Psoas muscle (tissue), 8 donors: ENCODE data around the gene TOR1A. TPM values are rescaled to one million over a fixed set of nuclear protein-coding genes. Genes with fewer than 3 reads are reported as not detected.

Experiments
- ATAC-seq, 4 donors: fragments of 200-7000 bp; cut with Tn5 transposase; one replicate each; pipeline ENCODE4 v1.9.1; 2020; ENCODE audit warnings: moderate library complexity in 3 of 4, mild to moderate bottlenecking in 2 of 4
- DNase-seq, 2 donors: peaks; one replicate each; pipeline ENCODE4 v3.0.0-alpha.2; 2020
- H3K27ac ChIP-seq: fragments of 200-600 bp; one replicate; pipeline ENCODE4 v1.8.0; 2022
- H3K27me3 ChIP-seq, 3 donors: fragments of 200-600 bp in 1 of 3; one replicate each; pipeline versions ENCODE4 v1.6.1 to v1.8.0; 2013 to 2022; ENCODE audit warnings: low read length in 2 of 3, mild to moderate bottlenecking in 2 of 3, moderate library complexity in 1 of 3; ENCODE audit not compliant: insufficient read depth in 3 of 3
- H3K36me3 ChIP-seq, 2 donors: fragments of 200-600 bp in 1 of 2; one replicate each; pipeline versions ENCODE4 v1.6.1 to v1.8.0; 2013 to 2022; ENCODE audit warnings: low read depth in 1 of 2, mild to moderate bottlenecking in 1 of 2, moderate library complexity in 1 of 2; ENCODE audit not compliant: insufficient read depth in 1 of 2
- H3K4me1 ChIP-seq: fragments of 200-600 bp; one replicate; pipeline ENCODE4 v1.8.0; 2022
- H3K4me3 ChIP-seq: fragments of 200-600 bp; one replicate; pipeline ENCODE4 v1.8.0; 2022; ENCODE audit warnings: mild to moderate bottlenecking
- H3K9me3 ChIP-seq: fragments of 200-600 bp; one replicate; pipeline ENCODE4 v1.8.0; 2022
- WGBS, 3 donors: extraction: QIAGEN DNeasy Blood & Tissue Kit; methylation state at CpG; one replicate each; pipeline versions ENCODE4 v1.1.6 to v1.1.7; 2013; 5-methylcytosine and 5-hydroxymethylcytosine counted together
- intact Hi-C, 2 donors: fragments of 100-400 bp; cut with DNase I; formaldehyde crosslinking; loops; one replicate each; pipeline versions ENCODE4 v1.11.0 to v1.14.2; 2022
- polyA plus RNA-seq, 3 donors: library from polyadenylated mRNA; stranded (reverse); fragments of 200-250 nt; gene quantifications; one replicate each; pipeline ENCODE4 v1.2.3, GENCODE V29; 2013
- total RNA-seq, 4 donors: library from RNA; stranded (reverse); fragmentation: NEBNext Ultra II Directional in 2 of 4; extraction: Animal tissue kit (Norgen Biotek cat#: 25700) in 2 of 4; gene quantifications; one replicate each; pipeline versions ENCODE4 v1.2.1 to v1.2.4, GENCODE V29; 2021 to 2023
- TF ChIP-seq, protein P1 (sequence below): fragments of 200-600 bp; IDR thresholded peaks from one replicate; pipeline ENCODE4 v1.8.0; 2022; ENCODE audit warnings: antibody characterized with exemption
- donor health status: healthy with polysubstance abuse.
- donor health status: DM: no; HTN: no; CAD: no; lungs with moderate emphysema.
- donor health status: Bipolar disorder and iron deficiency.
- donor health status: healthy.
- donor health status: DM: yes; HTN: yes; CAD: no.
- donor health status: DM: no; HTN: no; CAD: no.
- donor health status: DM: no; HTN: no; CAD: no.
- donor health status: DM: yes; HTN: yes; CAD: no.

TOR1A gene
- total and polyA plus RNA-seq, 7 donors = 10.4 to 25.4 (median 17.9) TPM

DNA sequence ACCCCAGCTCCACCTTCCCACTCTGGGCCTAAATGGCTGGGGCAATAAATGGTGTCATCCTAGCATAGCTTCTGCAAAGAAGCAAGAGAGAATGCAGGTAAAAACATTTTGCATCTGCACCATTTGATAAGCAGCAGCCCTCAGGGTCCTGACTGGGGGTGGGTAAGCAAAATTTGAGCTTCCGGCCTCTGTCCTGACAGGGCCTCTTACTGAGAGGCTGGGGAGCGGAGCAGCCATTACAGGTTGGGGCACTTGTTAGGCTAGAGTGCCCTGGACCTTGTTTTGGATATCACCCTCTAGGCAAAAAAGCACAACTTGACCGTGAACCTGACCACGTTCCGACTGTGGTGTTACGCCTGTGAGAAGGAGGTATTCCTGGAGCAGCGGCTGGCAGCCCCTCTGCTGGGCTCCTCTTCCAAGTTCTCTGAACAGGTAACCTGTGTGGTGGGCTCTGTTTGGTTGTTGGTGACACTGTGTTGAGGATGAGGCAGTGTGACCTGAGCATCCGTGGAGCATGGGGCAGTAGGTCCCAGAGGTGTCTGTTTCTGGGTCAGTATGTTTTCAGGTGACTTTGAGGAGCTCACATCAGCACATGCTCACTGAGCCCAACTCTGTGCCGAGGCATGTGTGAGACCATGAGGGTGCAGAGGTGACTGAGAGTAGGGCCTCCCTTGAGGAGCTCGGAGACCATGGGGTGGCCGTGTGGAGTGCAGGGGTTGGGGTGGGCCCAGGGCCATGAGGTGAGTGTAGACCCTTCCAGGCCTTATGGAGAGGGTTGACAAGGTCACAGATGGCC, 34.4 kb upstream of the TOR1A start:
- WGBS, 3 donors = 88 to 92% (median 89%) methylated on average over 11 of the region's 11 CpGs
- Histone ChIP-seq H3K27me3 (no peaks in the 10 kb centered on the region), H3K27ac (no peak overlapping the region), H3K36me3 (peaks cover 0 to 94% of the 10 kb centered on the region in 2 donors), H3K4me1 (no peaks in the 10 kb centered on the region), H3K4me3 (no peak overlapping the region), H3K9me3 (no peaks in the 10 kb centered on the region)
- DNase-seq (peak in 1 of 2 donors; percentile 14), ATAC-seq (no peak)
- intact Hi-C loops = no loop called here
- TF ChIP-seq, protein P1, sequence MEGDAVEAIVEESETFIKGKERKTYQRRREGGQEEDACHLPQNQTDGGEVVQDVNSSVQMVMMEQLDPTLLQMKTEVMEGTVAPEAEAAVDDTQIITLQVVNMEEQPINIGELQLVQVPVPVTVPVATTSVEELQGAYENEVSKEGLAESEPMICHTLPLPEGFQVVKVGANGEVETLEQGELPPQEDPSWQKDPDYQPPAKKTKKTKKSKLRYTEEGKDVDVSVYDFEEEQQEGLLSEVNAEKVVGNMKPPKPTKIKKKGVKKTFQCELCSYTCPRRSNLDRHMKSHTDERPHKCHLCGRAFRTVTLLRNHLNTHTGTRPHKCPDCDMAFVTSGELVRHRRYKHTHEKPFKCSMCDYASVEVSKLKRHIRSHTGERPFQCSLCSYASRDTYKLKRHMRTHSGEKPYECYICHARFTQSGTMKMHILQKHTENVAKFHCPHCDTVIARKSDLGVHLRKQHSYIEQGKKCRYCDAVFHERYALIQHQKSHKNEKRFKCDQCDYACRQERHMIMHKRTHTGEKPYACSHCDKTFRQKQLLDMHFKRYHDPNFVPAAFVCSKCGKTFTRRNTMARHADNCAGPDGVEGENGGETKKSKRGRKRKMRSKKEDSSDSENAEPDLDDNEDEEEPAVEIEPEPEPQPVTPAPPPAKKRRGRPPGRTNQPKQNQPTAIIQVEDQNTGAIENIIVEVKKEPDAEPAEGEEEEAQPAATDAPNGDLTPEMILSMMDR = no peak

DNA sequence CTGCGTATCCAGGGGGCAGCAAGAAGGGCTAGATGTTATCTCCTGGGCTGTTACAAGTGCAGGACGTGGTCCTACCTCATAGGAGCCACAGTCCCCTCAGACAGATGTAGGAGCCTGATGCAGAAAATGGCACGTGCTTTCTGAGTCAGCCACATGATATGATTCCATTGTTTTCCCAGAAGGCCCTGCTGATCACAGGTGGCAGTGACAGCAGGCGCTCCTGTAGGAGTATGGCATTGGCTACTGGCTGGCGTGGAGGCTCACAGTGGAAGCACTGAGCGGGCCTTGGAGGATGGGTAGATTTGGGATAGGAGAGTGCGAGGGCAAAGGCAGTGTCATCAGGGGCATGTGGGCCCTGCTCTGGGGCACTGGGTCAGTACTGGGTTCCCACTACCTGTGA, 33.3 kb upstream of the TOR1A start:
- DNase-seq (peak in 1 of 2 donors; percentile 41), ATAC-seq (no peak)
- intact Hi-C loops = no loop called here
- no peak overlapping the region for H3K27ac ChIP-seq
- WGBS, 3 donors = 88 to 93% (median 92%) methylated on average over 7 of the region's 7 CpGs
- no peaks in the 10 kb centered on the region for H3K4me1 ChIP-seq
- no peaks in the 10 kb centered on the region for H3K27me3 ChIP-seq
- TF ChIP-seq, protein P1 = no peak
- no peaks in the 10 kb centered on the region for H3K9me3 ChIP-seq
- H3K36me3 ChIP-seq = peaks cover 0 to 94% of the 10 kb centered on the region in 2 donors
- H3K4me3 ChIP-seq = no peak overlapping the region

DNA sequence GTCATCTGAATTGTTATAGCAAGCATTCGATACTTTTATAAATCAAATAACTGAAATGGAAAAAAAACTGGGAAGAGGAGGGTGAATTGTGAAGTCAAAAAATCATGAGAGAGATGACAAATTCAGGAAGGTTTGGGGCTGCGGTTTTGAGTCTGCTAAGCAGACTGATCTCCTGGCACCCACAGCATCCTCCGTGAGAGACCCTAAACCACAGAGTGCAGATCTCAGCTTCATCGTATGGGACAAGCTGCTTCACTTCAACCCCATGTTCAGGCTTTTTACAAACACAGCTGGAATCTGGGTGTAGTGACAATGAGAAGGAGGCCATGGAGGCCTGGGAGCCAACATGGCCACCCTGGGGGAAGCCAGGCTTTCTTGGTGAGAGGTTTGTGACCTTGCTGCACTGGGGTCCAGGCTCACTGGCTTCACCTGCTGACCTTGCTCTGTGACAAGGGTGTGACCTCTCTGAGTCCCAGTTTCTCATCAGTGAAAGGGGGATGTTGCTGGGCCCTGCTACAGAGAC, 30.7 kb upstream of the TOR1A start:
- peaks cover 0 to 95% of the 10 kb centered on the region in 2 donors for H3K36me3 ChIP-seq
- H3K4me3 ChIP-seq = no peak overlapping the region
- no peaks in the 10 kb centered on the region for H3K27me3 ChIP-seq
- intact Hi-C loops = no loop called here
- DNase-seq (no peak), ATAC-seq (no peak)
- no peak overlapping the region for H3K27ac ChIP-seq
- TF ChIP-seq, protein P1 = no peak
- H3K4me1 ChIP-seq = no peaks in the 10 kb centered on the region
- H3K9me3 ChIP-seq = no peaks in the 10 kb centered on the region
- 92 to 96% (median 95%) methylated on average over 4 of the region's 4 CpGs for WGBS, 3 donors

DNA sequence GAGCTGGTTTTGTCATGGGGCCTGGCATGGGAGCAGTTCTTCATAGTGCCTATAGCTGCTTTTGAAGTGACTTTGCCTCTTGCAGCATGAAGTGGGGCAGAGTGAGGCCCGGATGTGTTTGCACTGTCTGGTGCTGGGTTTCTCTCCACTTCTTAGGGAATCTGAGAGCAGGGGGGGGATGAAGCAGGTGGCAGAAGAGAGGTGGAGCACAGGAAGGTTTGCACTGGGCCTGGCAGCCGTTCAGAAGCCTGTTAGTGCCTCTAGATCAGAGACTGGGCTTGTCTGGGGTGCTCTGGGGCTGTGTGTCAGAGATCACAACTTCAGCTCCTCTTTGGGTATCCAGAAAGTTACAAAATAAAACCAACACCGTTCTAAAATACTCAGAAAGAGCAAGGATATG, 29.7 kb upstream of the TOR1A start:
- ATAC-seq = no peak
- H3K27ac ChIP-seq = no peak overlapping the region
- TF ChIP-seq, protein P1 = no peak
- H3K36me3 ChIP-seq = peaks cover 0 to 89% of the 10 kb centered on the region in 2 donors
- no peak for DNase-seq
- intact Hi-C loops = no loop called here
- H3K4me1 ChIP-seq = no peaks in the 10 kb centered on the region
- H3K27me3 ChIP-seq = no peaks in the 10 kb centered on the region
- H3K9me3 ChIP-seq = no peaks in the 10 kb centered on the region
- 54 to 88% (median 59%) methylated on average over 3 of the region's 3 CpGs for WGBS, 3 donors
- H3K4me3 ChIP-seq = no peak overlapping the region
